ENCODE data around the gene TMEM178B.

Gene TMEM178B

DNA sequence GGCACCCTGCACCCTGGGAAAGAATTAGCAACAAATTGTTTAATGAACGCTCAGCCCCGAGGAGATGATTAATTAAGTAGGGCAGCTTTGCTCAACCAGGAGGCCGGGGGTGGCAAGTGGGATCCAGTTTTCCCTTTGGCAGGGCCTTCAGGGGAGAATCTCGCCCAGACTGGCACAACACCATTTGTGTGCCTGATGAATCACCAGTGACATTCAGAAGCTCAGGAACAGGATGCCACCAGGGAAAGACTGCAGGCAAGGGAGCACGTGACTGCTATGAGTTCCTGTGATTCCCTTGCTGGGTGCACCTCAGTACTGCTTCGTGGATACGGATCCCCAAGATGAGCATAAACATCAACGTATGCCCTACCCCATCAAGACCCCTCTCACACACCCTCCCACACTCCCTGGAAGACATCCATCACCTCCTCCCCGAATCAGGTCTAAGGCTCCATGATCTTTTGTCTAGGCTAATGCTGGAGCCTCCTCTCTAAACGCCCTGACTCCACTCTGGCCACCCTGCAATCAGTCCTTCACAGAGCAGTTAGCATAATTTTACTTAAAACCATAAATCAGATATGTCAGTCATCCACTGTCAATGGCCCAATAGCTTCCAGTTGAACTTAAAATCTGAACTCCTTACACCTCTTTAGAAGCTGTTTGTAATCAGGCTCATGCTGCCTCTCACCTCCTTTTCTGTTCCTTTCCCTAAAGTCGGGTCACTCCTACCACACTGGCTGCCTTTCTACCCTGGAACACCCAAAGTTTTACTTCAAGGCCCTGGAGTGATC lies 368.2 kb downstream of the TMEM178B start:
- DNase-seq, result no peak

GRCh38 chr7:141442781-141443180 lies 368.9 kb downstream of the TMEM178B start:
- DNase-seq, result no peak

DNA sequence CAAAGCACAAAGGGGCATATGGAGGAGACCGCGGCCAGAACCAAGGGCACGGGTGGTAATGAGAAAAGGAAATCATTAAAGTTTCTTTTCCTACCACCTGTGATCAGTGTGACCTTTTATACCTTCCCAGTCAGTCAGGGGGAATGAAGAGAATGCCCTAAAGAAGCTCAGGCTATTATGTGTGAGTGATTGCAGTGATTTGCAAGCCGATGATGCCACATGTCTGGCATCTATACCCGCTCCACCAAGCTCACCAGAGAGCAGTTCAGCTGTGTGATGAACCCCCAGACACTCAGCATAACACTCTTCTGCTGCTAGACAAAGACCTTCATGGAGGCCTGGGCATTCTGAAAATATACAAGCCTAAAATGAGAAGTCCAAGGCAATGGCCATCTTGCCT lies 371.1 kb downstream of the TMEM178B start:
- no peak for DNase-seq

- DNase-seq, result no peak
Measured at GRCh38 chr7:141451232-141451631, 377.4 kb downstream of the TMEM178B start.

GRCh38 chr7:141452911-141453310 lies 379.0 kb downstream of the TMEM178B start:
- DNase-seq, result no peak

DNA sequence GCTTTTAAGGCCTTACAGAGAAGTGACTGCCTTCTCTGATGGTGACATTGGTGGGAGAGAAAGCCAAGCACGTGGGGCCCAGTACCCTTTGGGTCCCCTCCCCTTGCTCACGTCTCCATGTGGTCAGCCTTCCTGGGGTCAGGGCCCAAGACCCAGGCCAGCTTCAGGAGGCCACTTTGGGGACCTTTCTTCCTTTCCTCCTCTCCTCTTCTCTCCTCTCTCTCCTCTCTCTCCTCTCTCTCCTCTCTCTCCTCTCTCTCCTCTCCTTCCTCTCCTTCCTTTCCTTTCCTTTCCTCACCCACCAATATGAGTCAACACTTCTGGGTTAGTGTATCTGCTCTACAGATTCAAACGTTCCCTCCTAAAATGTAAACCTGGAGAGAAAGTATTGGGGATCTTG lies 380.5 kb downstream of the TMEM178B start:
- no peak for DNase-seq

GRCh38 chr7:141455723-141456122 lies 381.9 kb downstream of the TMEM178B start:
- DNase-seq, result no peak

DNA sequence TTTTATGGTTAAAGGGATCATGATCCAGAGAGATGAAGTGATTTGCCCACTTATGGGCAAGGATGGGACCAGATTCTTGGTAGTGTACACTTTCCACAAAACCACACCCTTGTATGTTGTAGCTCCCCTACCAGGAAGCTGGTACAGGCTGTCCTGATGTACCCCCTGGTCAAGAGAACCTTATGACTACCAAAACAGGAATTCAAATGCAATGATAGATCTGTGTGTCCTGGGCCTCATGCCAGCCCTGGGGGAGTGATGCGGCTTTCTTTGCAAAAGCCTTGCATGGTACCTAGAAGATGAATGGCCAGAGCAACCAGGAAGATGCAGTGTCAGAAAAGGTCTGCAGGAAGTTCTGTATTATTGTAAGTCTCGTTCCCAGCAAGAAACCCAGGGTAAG lies 382.4 kb downstream of the TMEM178B start:
- DNase-seq, result no peak

DNA sequence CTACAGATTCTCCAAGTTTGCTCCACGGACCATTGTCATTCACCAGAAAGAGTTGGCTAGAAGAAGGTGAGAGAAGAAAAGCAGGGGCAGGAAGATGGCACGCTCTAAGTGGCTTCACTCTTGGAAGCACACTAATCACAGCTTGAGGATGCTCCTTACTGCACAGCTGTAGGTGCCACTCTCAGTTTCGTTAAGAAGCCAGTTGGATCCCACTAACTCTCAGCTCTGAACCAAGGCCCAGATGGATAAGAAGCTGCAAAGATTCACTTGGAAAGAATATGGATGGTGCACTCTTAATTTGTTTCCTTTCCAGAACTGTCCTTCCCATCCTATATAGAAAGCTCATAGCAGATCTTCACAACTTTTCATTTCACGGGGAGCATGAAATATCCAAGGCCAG lies 382.8 kb downstream of the TMEM178B start:
- no peak for DNase-seq

DNA sequence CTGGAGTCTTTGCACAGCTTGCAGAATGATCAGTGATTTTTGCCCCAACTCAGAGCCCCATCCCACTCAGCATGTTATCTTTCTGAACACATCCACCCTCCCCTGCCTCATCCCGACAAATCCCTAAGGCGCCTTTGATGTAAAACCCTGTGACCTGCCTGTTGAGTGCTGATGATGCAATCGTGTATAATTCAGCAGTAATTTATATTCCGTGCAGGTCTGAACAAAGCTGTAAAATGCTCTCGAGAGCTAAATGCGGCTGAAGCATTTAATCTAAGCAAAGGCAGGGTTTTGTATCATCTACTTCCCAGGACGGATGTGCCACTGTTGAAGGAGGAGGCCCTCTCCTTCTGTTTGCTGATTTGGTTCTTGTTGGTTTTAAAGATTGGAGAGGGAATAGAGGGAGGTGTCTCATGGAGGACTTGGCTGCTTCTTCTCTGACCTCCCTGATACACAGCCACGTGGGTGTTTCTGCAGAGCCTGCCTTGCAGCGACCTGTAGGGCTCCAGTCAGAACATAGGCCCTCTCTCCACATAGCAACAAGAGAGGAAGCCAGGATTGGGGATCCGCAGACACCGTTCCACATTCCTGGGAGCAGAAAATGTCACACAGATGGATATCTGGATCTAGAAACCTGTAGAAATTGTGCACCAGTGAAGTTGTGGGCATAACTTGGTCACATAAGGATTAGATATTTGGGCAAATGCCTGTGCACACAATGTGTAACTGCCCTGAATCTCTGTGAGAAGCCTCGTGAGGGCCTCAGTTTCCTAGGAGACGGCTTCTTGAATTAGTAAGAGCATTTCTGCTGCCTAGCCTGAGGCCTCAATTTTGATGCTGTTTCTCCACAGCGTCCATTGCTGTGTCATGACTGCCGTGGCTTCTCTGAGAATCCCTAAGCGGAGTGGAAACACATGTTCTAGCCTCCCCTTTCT lies 387.2 kb downstream of the TMEM178B start:
- no peak for DNase-seq

DNA sequence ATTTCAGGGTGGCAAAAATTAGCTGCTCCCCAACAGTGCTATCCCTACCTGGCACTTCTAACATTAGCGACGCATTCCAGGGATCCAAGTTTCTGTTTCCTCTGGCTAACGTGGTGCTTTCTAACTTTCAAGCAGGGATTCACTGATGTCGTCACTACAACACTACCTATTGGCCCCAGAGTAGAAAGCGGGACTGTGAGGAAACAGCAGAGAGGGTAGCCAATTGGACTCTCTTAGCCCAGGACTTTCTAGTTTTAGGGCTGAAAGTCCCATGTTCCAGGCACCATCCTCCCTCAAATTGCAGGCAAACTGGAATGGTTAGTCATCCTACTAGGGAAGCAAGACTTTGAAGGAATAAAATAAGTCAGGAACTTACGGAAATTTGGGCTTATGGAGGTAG lies 388.1 kb downstream of the TMEM178B start:
- no peak for DNase-seq

GRCh38 chr7:141462958-141463357 lies 389.1 kb downstream of the TMEM178B start:
- no peak for DNase-seq

DNA sequence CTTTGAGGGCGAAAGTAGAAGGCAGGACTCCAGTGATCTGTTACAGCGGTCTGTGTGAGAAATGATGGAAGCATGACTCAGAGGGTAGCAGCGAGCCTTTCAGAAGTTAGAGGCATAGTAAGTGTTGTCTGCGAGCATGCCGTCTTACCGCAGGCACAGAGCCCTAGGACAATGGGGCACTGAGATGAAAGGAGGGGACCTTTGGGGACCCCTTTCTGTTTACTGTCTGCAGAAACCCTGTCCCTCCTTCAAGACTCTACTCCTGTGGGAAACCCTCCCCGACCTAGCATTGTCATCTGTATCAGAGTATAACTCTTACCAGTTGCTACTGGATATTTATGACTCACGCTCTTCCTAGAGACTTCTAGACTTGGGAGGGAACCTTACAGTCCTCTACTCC lies 390.1 kb downstream of the TMEM178B start:
- DNase-seq, result no peak

DNA sequence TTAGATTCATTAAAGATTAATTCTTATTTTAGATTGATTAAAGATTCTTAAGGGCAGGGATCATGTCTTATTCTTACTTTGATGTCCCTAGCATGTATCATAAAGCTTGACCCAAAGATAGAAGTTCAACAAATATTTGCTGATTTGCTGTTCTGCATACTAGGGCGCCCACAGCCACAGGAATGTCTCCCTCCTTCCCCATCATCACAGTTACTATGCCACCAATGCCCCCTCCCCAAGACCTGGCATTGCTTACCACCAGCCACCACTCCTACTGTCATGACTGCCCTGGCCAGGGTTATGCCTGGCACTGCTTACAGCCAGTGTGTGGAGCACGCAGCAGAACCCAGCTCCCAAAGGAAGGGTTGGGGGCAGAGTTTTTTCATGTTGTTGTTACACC lies 390.7 kb downstream of the TMEM178B start:
- no peak for DNase-seq

- DNase-seq, result no peak
Measured at GRCh38 chr7:141466151-141466904, 392.5 kb downstream of the TMEM178B start.

DNA sequence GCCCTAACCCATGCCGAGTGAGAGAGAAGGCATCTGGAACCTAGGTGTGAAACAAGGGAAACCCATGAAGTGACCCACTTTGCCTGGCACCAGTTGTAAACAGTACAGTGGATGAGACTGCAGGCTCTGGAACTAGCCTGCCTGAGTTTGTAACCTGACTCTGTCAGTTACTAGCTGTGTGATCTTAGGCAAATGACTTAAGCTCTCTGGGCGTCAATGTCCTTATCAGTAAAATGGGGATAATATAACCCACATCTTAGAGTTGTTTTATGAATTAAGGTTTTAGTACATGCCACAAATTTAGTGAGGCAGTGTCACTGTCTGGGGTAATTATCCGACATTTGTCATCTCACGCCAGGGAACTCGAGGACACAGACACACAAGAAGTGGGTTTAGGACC lies 394.5 kb downstream of the TMEM178B start:
- DNase-seq, result no peak

DNA sequence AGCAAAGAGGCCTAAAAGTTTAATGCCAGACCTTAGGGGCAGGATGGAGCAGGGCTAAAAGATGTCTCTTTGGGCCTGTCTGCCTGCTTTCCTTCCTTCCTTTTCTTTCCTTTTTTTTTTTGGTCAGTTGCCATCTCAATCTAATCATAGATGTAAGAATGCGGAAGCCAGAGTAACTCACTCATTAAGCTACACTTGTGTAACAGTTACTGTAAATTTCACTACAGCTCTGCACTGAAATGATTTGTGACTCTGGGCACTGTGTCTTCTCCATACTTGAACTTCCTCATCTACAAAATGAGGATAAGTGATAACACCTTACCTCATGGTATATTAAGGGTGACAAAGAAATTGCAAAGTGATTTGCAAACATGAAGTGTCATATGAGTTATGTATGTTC lies 401.8 kb downstream of the TMEM178B start:
- DNase-seq, result no peak

DNA sequence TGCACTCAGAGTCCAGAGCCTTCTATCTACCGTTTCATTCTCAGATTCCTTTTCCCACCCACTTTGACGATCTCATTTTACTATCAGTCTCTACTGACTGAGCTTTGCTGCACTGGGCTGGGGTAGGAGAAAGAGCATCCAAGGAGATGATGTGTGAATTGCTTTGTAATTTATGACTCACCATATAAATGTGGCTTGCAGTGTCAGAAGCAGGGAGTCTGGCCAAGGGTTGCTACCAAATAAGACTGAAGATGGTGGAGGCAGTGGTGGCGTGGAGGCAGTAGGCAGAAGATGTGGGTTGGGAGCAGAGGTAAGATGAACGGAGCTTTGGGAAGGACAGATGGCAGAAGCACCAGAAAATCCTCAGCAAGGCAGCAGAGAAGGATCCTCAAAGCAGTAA lies 404.0 kb downstream of the TMEM178B start:
- no peak for DNase-seq

DNA sequence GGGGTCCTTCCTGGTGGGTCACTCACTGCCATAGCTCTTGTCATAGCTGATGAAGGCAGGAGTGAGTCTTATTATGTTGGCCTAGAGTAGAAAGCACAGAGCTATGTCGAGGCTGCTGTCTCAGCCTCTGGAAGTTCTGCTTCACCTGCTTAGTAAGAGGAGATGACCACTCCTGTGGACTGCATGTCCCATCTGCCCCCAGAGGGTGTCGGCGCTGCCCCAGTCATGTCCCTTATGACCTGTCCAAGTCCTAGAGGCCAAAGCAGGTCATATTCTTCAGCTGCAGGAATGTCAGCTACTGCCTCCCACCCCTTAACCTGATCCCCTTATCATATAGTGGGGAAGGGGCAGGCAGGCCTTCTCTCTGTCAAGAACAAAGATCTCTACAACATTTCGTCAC lies 405.0 kb downstream of the TMEM178B start:
- no peak for DNase-seq

DNA sequence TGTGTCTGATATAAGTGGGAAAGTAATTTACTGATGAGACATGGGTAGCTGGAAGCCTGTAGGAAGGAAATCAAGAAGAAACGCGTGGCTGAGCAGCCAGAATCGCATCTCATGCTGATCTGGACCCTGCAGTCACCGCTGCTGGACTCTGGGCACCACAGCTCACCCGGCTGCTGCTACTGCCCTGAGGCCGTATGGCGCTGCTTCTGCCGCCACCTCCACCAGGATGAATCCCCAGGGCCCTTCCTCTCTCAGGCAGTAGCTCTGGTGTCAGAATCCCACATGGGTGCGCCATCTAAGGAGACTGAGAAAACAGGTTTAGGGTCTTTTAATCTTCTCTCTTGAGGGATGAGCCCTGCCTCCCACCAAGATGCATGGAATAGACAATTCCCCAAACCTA lies 407.1 kb downstream of the TMEM178B start:
- no peak for DNase-seq

- DNase-seq, result no peak
Measured at GRCh38 chr7:141481971-141482370, 408.1 kb downstream of the TMEM178B start.

DNA sequence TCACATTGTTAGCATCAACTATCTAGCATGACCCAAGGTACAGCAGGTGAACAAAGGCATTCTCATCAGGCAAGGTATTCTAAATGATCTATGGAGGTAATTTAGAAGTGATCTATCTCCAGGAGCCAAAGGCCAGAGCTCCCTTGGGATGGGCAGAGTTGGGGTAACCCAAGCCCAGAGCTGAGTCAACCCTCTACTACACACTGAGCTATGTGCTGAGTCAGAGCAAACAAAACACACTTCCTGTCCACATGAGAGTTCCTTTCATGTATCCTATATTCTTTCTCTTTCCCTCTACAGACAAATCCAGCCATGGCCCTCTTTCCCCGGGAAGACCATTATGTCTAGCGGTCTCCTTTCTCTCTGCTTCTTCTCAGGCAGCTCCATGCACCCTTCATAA lies 409.2 kb downstream of the TMEM178B start:
- no peak for DNase-seq

- no peak for DNase-seq
Measured at GRCh38 chr7:141484907-141485306, 411.0 kb downstream of the TMEM178B start.
